A673 (cell line): ENCODE measurements around the gene HSD17B8.

ENCODE experiments used
- EZH2 ChIP-seq: fragments of 200-600 bp; sonication (generic); IDR thresholded peaks from 2 replicates; pipeline ENCODE4 v1.6.1; 2017; ENCODE audit warnings: borderline replicate concordance, low read depth, mild to moderate bottlenecking, mixed read lengths, antibody characterized with exemption, low read length; ENCODE audit not compliant: poor library complexity, severe bottlenecking
- TF ChIP-seq, protein P1 (sequence below): fragments of 300-800, 200-600 bp; sonication (generic); conservative IDR thresholded peaks from 2 replicates; pipeline ENCODE4 v1.5.1; 2017; ENCODE audit warnings: low read depth, mild to moderate bottlenecking, antibody characterized with exemption, low read length, moderate library complexity, mixed read lengths

DNA sequence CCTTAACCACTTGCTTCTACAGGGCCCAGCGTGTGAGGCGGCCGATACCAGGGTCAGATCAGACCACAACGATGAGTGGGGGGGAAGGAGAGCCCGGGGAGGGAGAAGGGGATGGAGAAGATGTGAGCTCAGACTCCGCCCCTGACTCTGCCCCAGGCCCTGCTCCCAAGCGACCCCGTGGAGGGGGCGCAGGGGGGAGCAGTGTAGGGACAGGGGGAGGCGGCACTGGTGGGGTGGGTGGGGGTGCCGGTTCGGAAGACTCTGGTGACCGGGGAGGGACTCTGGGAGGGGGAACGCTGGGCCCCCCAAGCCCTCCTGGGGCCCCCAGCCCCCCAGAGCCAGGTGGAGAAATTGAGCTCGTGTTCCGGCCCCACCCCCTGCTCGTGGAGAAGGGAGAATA, 6.7 kb downstream of the HSD17B8 start:
- TF ChIP-seq, protein P1, sequence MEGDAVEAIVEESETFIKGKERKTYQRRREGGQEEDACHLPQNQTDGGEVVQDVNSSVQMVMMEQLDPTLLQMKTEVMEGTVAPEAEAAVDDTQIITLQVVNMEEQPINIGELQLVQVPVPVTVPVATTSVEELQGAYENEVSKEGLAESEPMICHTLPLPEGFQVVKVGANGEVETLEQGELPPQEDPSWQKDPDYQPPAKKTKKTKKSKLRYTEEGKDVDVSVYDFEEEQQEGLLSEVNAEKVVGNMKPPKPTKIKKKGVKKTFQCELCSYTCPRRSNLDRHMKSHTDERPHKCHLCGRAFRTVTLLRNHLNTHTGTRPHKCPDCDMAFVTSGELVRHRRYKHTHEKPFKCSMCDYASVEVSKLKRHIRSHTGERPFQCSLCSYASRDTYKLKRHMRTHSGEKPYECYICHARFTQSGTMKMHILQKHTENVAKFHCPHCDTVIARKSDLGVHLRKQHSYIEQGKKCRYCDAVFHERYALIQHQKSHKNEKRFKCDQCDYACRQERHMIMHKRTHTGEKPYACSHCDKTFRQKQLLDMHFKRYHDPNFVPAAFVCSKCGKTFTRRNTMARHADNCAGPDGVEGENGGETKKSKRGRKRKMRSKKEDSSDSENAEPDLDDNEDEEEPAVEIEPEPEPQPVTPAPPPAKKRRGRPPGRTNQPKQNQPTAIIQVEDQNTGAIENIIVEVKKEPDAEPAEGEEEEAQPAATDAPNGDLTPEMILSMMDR, result no peak
- TF ChIP-seq EZH2, result no peak
